IPS-15b (cell line): ENCODE measurements around the gene CREG1.

Source experiments
- H3K27me3 ChIP-seq: one replicate; pipeline ENCODE4 v1.6.1; 2013; ENCODE audit warnings: low read length; ENCODE audit not compliant: control insufficient read depth, insufficient read depth
- H3K36me3 ChIP-seq: one replicate; pipeline ENCODE4 v1.6.1; 2013; ENCODE audit warnings: low read length; ENCODE audit not compliant: control insufficient read depth, insufficient read depth
- H3K4me1 ChIP-seq: one replicate; pipeline ENCODE4 v1.6.1; 2013; ENCODE audit warnings: mild to moderate bottlenecking, low read length; ENCODE audit not compliant: control insufficient read depth, insufficient read depth
- H3K4me3 ChIP-seq: one replicate; pipeline ENCODE4 v1.5.1; 2013; ENCODE audit warnings: low read depth, low read length
- H3K9ac ChIP-seq: one replicate; pipeline ENCODE4 v1.6.1; 2013; ENCODE audit warnings: low read depth, mild to moderate bottlenecking, low read length
- H3K9me3 ChIP-seq: one replicate; pipeline ENCODE4 v1.6.1; 2013; ENCODE audit warnings: mild to moderate bottlenecking, low read length; ENCODE audit not compliant: control insufficient read depth, insufficient read depth

The CREG1 gene

DNA sequence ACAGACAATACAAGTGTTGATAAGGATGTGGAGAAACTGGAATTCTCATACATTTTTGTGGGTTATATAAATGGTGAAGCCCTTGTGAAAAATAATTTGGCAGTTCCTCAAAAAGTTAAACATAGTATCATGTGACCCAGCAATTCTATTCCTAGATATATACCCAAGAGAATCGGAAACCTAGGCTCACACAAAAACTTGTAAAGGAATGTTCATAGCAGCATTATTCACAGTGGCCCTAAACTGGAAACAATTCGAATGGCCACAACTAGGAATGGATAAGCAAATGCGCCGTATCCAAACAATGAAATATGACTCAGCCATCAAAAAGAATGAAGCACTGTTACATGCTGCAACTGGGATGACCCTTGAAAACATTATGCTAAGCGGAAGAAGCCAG, 31.3 kb downstream of the CREG1 start:
- Histone ChIP-seq H3K4me1 (no peaks in the 10 kb centered on the region), H3K9ac (no peak overlapping the region), H3K9me3 (no peaks in the 10 kb centered on the region), H3K4me3 (no peak overlapping the region), H3K27me3 (peaks cover 8% of the 10 kb centered on the region), H3K36me3 (no peaks in the 10 kb centered on the region)

DNA sequence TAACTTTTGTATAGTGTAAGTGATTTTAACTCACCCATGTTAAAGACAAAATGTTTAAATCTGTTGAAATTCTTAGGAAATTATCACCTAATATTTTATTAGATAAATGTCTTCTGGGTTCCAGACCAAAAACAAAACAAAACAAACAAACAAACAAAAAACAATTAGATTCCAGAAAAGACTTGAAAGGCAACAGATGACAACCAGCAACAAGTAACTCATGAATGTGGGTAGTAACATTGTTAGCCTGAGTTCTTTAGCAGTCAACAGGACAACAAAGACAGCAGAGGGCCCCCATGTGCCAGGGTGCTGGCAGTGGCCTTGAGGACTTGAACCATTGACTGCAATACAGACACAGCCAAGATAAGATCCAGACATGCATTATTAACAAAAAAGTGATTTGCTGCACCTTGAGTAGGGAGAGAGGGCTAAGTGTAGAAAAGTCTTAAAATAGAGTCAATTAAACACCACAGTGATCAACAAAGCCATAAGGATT, 32.8 kb downstream of the CREG1 start:
- Histone ChIP-seq H3K9me3 (no peaks in the 10 kb centered on the region), H3K36me3 (no peaks in the 10 kb centered on the region), H3K27me3 (peaks cover 5% of the 10 kb centered on the region), H3K9ac (no peak overlapping the region), H3K4me3 (no peak overlapping the region), H3K4me1 (no peaks in the 10 kb centered on the region)

DNA sequence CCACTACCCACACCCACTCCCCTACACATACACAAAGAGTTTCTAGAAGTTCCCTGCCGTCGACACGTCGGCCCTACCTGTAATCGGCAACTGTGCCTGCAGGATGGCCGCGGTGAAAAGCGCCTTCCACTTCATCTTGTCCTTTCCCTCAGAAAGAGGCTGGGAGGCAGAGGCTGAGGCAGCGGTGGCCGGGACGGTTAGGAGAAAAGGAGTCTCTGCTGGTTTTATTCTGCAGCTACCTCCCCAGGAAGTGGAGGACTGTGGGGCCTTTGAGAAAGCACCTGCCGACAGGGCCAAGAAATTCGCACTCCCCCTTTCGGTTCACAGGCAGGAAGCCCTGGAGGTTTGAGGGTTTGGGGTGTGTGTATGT, 35.2 kb downstream of the CREG1 start, which contains the start of gene CD247:
TSS of gene CD247 (minus strand) at position 199 of the 370 bp plus-strand sequence. CDS start at position 135, 64 bp downstream.
- H3K9me3 ChIP-seq, result no peaks in the 10 kb centered on the region
- H3K36me3 ChIP-seq, result no peaks in the 10 kb centered on the region
- no peaks in the 10 kb centered on the region for H3K27me3 ChIP-seq
- H3K9ac ChIP-seq, result no peak within 1 kb of the TSS
- H3K4me3 ChIP-seq, result no peak within 1 kb of the TSS
- H3K4me1 ChIP-seq, result no peaks in the 10 kb centered on the region

DNA sequence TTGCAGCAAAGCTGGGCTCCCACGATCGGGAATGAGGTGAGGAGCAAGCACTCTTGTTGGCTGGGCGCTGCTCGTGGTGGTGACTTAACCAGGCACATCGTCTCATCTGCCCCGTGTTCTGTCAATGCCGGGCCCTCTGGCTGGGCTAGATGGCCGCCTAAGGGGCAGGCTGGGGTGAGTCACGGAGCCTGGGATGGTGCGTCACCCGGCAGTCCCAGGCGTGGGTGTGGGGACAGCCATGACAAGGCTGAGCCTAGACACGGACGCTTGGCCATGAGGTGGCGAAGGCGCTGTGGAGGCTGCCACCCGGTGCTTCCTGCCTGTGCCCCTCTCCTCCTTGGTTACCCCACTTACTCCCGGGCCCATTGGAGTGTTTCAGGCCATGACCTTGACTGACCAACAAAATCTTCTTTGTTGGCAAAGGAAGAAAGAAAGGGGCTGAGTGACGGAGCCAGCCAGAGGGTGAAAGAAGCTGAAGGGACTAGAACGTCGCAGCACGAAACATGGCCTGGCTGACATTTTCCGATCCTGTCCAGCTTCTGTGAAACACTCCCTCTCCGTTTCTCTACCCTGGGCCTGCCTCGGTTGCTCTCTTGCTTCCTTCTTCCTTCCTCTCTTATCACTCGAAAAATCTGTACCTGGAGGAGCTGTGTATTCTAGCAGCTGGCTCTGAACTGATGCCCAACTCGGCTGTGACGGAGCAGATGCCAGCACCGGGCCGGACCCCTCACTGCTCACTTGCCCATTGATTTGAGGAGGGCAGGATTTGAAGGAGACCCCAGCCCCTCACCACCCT, 35.8 kb downstream of the CREG1 start:
- H3K4me3 ChIP-seq, result no peak overlapping the region
- no peaks in the 10 kb centered on the region for H3K9me3 ChIP-seq
- H3K9ac ChIP-seq, result no peak overlapping the region
- no peaks in the 10 kb centered on the region for H3K27me3 ChIP-seq
- no peaks in the 10 kb centered on the region for H3K4me1 ChIP-seq
- no peaks in the 10 kb centered on the region for H3K36me3 ChIP-seq

DNA sequence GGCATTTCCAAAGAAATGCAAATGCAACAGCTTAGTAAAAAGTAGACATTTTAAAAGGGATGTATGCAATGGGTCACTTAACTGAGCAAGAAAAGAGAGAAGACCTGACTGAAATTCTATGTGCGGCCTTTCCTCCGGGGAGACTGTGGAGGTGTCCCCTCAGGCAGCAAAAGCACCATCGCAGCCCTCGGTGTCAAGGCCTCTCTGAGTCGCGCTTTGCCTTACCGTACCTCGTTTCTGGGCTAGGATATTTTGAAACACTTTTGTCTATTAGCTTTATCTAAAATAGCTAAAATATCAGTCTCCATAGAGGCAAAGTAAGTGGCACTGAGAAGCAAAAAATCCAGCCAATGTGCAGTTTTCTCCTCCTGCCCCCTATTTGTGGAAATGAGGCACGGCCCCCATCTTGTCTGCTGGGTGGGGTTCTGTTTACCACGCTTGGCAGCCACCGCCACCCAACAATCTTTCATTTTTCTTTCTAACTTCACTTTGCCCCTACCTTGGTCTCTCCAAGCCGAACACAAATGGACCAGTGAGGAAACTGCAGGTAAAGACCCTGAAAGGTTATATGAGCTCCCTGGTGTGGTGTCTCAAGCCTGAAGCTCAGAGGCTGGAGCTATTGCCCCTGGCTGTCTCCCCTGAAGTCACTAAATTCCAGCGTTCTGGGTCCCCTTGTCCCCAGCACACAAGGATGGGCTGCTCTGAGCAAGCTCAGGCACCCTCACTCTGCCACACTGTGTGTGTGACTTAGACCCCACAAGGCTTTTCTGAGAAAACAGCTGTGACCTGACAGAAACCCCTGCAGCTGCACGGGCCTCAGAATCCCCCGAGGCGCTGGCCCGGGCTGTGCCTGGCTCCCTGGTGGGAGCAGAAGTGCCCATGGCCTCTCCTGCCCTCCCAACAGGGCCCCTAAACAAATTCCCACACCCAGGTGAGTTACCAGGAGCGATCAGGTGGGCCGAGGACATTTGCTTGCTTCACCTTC, 36.9 kb downstream of the CREG1 start:
- Histone ChIP-seq H3K27me3 (no peaks in the 10 kb centered on the region), H3K36me3 (no peaks in the 10 kb centered on the region), H3K4me3 (no peak overlapping the region), H3K9me3 (no peaks in the 10 kb centered on the region), H3K4me1 (no peaks in the 10 kb centered on the region), H3K9ac (no peak overlapping the region)

DNA sequence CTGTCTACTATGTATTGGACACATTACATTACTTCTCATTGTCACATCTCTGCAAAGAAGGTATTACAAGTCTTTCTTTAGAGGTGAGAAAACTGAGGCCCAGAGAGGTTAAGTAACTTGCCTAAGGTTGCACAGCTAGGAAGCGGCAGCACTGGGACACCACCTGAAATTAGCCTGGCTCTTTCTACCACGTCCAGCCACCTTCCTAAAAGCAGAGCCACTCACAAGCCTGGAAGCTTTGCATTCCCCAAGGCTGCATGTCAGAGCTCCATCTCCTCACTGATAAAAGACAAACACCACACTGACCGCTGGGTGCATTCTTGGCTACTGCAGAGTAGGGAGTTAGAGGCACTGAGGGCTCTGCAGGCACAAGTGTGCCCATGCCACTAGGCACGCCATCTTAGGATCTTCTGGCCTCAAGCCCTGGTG, 37.7 kb downstream of the CREG1 start:
- no peak overlapping the region for H3K9ac ChIP-seq

DNA sequence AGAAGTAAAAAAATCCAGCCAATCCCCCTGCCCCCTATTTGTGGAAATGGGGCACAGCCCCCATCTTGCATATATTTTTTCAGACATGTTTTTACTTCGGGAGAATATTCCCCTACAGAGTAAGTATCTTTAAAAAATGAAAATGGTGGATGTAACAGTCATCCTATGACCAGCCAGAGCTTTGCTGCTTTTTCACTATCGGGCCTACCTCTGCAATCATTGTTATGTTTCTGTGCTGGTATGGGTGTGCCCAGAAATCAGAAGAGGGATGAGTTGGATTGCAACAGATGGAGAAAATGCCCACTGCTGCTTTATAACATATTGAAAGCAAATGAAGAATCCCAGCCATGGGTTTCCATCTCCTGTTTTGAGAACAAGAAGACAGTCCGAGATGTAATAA, 38.1 kb downstream of the CREG1 start:
- Histone ChIP-seq H3K27me3 (no peaks in the 10 kb centered on the region), H3K9ac (no peak overlapping the region), H3K9me3 (no peaks in the 10 kb centered on the region), H3K36me3 (no peaks in the 10 kb centered on the region), H3K4me3 (no peak overlapping the region), H3K4me1 (peaks cover 2% of the 10 kb centered on the region)

More for the DNA sequence above, 37.7 kb downstream of the CREG1 start:
- no peak overlapping the region for H3K4me3 ChIP-seq
- H3K36me3 ChIP-seq, result no peaks in the 10 kb centered on the region
- no peaks in the 10 kb centered on the region for H3K9me3 ChIP-seq
- H3K27me3 ChIP-seq, result no peaks in the 10 kb centered on the region
- no peaks in the 10 kb centered on the region for H3K4me1 ChIP-seq

DNA sequence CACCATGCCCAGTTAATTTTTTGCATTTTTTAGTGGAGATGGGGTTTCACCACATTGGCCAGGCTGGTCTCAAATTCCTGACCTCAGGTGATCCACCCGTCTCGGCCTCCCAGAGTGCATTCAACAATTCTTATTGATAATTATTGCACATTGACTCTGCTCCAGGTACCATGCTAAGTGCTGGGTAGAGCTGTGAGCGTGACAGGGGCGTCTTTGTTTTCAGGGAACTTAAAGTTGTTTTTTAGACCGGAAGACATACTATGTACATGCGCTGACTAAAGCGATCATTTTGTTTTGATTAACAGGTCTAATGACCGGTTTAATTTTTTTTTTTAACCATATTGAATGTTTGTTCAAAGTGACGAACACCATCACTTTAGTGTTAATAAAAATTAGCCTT, 39.3 kb downstream of the CREG1 start:
- Histone ChIP-seq H3K36me3 (no peaks in the 10 kb centered on the region), H3K9me3 (no peaks in the 10 kb centered on the region), H3K9ac (no peak overlapping the region), H3K27me3 (no peaks in the 10 kb centered on the region), H3K4me3 (no peak overlapping the region), H3K4me1 (peaks cover 5% of the 10 kb centered on the region)

DNA sequence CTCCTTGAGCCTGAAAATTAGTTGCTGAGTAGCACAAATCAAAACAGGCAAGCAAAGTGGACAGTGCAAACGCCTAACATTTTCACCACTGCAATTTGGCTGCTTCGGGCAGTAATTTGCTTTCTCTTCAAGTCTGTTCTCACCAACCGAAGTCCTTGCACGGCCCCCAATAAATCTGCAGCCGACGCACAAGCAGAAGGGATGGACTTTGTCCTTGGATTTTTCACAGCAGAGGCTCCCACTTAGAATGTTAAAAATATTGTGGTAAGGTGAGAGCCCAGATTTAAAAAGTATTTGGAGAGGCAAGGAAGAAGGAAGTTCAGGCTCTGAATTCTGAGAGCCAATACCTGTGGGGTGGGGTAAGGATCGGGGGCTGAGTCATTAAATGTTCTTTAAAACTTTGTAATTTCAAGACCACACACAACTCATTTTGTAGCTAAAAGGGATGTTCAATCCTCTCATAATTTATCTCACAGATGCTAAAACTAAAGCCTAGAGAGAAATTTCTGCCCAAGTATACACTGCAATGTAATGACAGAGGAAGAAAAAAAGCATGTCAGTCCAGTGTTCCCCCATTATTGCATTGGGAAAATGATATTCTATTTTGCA, 41.4 kb downstream of the CREG1 start:
- Histone ChIP-seq H3K27me3 (no peaks in the 10 kb centered on the region), H3K4me3 (no peak overlapping the region), H3K4me1 (peaks cover 5% of the 10 kb centered on the region), H3K36me3 (no peaks in the 10 kb centered on the region), H3K9me3 (no peaks in the 10 kb centered on the region), H3K9ac (no peak overlapping the region)

DNA sequence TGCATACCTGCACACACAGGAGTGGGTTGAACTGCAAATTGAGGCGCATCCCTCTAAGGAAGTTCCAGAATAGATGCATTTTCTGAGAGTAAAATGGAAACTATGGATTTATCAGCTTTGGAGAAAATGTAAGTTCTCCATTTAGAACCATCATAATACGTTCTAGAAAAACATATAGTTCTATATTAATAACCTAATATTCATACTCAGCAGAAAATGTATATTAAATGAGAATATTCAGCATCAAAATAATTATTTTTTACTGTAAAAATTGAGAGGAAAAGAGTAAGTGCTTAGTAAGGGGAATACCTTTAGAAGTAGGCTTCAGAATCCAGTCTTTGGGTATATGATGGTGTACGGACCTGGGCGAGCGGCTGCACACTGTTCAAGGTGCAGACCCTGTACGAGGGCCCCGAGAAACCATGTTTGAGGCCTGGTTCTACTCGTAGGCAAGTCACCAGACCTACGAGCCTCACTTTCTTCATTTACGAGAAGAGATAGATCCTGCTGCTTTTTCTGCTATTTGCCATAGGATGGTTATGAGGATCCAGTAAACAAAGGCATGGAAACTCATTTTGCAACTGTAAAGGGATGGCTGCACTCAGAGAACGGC, 42.1 kb downstream of the CREG1 start:
- no peaks in the 10 kb centered on the region for H3K27me3 ChIP-seq
- H3K4me1 ChIP-seq, result peaks cover 5% of the 10 kb centered on the region
- H3K9ac ChIP-seq, result no peak overlapping the region
- H3K36me3 ChIP-seq, result no peaks in the 10 kb centered on the region
- no peak overlapping the region for H3K4me3 ChIP-seq
- H3K9me3 ChIP-seq, result no peaks in the 10 kb centered on the region

DNA sequence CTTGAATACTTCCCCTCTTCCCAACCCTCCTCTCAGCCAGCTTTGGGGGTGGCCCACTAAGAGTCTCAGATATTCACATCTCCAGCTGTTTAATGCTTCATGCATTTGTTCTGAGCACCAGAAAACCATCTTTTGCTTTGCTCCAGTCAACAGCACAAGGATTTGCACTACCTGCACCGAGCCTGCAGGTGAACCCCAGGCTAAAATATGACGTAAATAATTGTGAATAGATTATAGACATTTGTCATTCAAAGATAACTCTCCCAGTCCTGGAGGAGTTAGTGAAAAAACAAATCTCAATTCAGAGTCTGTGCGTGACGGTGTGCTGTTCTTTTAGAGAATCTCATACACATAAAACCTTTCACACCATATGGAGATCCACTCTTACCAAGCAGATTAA, 42.7 kb downstream of the CREG1 start:
- Histone ChIP-seq H3K36me3 (no peaks in the 10 kb centered on the region), H3K4me1 (peaks cover 5% of the 10 kb centered on the region), H3K27me3 (no peaks in the 10 kb centered on the region), H3K4me3 (no peak overlapping the region), H3K9me3 (no peaks in the 10 kb centered on the region), H3K9ac (no peak overlapping the region)
